Activated T-helper 9 cell treated with anti-CD3 and anti-CD28 coated beads, Interleukin-2, amount 50 U/mL, for 16 hours (primary cell): ENCODE results near the gene SBNO2.
"Not testable (repeated sequence)": the region's sequence is repeated elsewhere in the genome, so short reads cannot be mapped to it uniquely, and the experiment has no call there.

ENCODE experiments used
- DNase-seq: peaks from one replicate; pipeline ENCODE4 v3.0.0-alpha.2; 2020; ENCODE audit warnings: low read depth

The SBNO2 gene

GRCh38 chr19:1134431-1134830 is 39.6 kb downstream of the SBNO2 start:
- no peak for DNase-seq

DNA sequence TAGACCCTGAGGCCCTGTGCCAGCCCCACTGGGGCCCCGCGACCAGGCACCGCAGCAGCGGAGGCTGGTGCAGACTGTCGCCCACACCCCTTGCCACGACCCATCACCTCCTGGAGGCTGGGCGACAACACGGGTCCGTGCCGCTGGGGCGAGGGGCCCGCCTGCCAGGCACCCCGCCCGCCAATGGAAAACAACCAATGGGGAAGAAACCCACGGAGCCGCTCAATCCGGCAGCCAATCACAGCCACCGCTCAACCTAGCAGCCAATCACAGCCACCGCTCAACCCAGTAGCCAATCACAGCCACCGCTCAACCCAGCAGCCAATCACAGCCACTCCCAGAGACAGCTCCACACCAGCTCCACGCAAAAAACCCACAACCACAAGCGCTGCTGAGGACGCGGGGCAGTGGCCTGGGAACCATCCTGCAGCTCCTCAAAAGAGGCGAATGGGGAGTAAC is 40.6 kb downstream of the SBNO2 start:
- DNase-seq = peak; percentile 83

DNA sequence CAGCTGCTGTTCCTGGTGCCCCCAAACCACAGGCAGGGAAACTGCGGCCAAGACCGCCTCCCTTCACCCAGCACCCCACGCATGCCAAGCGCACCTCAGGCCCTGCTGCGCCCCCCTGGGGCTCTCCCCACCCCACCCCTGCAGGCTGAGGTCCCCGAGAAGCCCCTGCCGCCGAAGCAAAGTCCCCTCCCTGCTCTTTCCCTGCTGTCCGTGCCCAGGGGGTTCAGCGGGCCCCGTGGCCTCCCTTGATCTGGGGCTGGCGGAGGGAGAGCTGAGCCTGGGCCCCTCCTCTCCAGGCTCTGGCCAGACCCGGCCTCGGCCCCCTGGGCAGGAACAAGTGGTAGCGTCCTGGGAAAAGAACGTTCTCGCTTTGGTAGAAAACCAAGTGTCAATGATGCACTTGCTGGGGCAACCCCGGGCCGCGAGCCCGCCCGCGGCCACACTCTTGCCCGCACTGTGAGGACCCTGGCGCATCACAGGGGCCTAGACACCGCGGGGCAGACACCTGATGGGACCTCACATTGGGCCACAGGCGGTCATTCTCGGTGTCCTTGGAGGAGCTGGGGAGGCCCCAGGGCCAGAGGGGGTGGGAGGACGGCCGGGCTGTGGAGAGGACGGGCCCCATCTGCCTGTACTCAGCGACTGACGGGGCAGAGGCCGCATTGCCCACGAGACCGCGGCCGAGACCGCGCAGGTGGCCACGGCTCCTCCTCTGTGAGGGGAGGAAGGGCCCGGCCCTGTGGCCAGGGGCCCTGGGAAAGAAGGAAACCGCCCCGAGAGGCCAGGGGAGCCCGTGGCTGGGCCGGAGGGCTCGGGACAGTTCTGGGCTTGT is 41.3 kb downstream of the SBNO2 start:
- no peak for DNase-seq

GRCh38 chr19:1131718-1132551 is 42.1 kb downstream of the SBNO2 start:
- peak; percentile 84 for DNase-seq

DNA sequence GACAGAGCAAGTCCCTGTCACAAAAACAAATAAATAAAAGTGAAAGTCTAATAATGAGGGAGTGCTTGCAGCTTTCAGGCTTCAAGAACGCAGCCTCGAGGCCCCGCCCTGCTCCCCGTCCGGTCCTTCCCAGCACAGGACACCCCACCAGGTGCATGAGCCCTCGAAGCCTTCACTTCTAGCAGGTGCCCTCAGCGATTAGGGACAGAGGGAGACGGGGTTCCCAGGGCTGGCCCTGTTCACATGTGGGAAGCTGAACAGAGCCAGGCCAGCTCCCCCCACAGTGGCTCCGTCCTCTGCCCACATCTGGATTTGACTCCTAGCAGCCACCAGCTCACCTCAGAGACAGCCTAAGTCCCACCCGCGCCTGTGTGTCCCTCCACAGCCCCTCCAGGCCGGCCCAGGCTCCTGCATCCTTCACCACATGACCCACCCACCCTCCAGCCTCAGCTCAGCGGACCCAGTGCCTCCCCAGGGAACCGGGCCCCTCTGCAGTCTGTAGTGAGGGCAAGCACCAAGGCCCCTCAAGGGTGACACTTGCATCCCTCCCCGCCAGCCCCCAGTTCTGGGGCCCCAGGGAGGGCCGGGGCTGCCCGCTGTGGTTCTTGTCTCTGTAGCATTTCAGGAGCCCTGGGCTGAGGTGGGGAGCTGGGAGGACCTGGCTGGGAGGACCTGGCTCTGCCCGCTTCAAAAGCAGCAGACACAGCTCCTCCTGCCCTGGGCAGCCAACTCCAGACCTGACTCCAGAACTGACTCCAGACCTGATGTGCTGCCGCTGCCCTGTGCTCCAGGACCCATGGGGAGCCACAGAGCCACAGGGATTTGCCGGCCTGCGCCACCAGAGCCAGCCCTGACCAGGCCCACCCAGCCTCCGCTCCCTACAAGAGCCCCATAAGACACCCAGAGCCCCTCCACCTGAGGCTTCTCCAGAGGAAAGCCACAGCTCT is 43.0 kb downstream of the SBNO2 start:
- peak; percentile 39 for DNase-seq

- DNase-seq = no peak
These were observed 44.5 kb downstream of the SBNO2 start for GRCh38 chr19:1129535-1129934.

GRCh38 chr19:1129084-1129483 is 45.0 kb downstream of the SBNO2 start:
- not testable (repeated sequence) for DNase-seq

GRCh38 chr19:1128106-1128505 is 46.0 kb downstream of the SBNO2 start:
- DNase-seq = no peak

DNA sequence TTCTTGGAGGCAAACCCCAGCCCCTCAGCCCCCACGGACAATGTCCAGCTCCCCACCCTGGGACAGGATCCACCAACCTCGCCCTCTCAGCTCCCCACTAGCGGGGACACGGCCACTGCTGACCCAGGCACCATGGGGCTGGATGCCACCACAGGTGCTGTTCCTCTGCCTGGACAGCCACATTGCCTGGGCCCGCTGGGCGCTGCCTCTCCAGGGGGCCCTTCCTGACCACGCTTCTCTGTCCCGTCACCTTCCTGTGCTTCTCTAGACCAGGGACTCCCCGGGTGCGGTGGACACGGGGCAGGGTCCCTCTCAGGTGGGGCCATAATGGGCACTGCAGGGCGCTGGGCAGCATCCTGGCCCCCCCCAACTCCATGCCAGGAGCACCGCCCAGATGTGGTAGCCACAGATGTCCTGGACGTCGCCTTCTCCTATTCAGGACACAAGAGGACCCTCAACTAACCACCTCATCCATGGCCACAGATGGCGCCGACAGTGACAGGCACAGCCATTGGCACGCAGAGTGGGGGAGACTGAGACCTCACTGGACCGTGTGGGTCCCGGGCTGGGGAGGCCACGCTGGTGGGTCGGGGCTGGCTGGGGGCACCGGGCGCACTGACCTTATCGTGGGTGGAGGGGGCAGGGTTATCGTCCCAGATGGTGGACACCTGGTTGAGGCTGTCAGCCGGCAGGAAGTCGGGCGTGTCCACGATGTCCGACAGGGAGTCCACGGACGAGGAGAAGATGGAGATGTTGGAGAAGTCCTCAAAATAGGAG is 46.9 kb downstream of the SBNO2 start:
- no peak for DNase-seq

- DNase-seq = no peak
These were observed 48.2 kb downstream of the SBNO2 start for GRCh38 chr19:1125601-1126467.

GRCh38 chr19:1123885-1124677 is 50.0 kb downstream of the SBNO2 start:
- no peak for DNase-seq

GRCh38 chr19:1123381-1123780 is 50.7 kb downstream of the SBNO2 start:
- no peak for DNase-seq

DNA sequence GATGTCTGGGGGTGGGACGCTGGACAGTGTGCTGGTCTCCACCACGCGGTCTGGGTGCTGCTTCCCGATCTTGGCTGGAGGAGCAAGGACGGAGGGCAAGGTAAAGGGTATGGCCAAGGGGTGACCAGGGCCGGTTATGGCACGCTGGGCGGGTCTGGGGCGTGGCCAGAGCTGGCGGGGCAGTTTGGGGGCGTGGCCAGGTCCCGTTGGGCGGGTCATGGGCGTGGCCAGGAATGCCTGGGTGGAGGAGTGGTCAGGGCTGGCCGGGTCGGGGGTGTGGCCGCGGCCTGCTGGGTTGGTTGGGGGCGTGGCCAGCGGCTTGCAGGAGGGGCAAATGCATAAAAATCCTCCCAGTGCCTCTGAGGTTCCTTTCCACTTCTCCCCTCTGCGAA is 51.1 kb downstream of the SBNO2 start:
- DNase-seq = no peak

GRCh38 chr19:1122021-1122971 is 51.8 kb downstream of the SBNO2 start:
- DNase-seq = no peak

DNA sequence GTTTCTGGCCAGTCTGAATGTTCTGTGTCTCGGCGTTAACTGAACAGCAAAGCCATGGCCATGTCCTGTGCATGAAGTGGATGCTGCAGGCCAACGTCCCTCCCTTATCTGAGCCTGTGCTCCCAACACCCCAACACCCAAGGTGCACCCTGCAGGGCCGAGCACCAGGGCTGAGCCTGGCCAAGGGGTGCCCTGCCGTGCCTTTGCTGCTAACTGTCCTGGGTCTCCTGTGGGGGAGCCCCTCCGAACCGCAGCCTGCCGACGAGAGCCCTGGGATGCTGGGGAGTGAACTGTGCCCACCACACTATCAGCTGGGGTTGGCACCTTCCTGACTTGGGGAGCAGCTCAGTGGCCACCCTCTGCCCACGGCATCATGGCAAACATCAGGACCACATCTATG is 52.7 kb downstream of the SBNO2 start:
- no peak for DNase-seq

DNA sequence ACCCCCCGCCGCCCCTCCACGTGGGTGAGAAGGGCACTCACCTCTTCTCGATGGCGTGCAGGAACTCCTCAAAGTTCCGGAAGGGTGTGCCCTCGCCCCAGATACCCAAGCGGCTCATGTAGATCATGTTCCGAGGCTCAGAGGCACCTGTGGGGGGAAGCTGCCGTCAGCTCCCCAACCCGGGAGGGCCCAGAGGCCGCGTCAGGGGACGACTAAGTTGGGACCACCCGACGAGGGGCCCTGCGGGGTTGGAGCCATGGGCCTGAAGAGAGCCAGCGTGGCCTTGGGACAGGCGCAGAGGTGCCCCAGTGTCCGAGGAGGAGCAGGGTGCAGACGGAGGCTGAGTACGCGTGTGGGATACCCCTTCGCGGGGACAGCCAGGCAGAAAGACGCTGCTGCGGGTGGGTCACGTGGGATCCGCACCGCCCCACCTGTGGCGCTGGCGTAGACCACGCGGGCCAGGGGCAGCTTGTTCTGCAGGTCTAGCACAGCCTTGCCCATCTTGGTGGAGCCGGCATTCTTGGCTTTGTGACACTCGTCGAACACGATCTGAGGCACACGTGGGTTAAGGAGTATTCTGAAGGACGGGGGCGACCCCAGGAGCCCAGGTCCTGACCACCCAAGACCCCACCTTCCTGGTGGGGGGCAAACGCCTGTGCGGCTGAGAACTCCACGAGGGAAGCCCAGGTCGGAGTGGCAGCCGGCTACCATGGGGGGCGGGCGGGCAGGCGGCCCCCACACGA is 54.4 kb downstream of the SBNO2 start:
- DNase-seq = no peak

- no peak for DNase-seq
These were observed 55.1 kb downstream of the SBNO2 start for GRCh38 chr19:1118999-1119398.

DNA sequence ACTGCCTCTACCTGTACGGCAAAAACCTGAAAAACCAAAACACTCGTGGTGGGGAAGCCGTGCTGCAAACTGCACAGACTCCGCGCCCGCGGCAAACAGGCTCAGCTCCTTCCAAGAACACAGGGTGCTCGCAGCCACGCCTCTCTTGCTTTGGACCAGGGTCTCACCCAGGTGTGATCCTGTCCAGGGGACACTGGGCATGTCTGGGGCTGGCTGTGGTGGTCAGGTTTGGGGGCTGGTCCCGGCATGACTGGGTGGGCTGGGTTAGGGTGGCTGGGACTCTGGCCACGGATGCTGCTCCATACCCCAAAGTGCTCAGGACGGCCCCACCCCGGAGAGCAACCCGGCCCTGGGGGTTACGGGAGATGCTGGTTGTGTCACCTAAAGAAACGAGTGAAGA is 56.4 kb downstream of the SBNO2 start:
- no peak for DNase-seq
